Stimulated activated CD8-positive, alpha-beta memory T cell treated with anti-CD3 and anti-CD28 coated beads, Interleukin-12 subunit alpha, Interleukin-12 subunit beta, amount 100 ng/mL, for 1 hour (primary cell): Measurements from ENCODE around the gene MYOM3.

Experiments
- DNase-seq: peaks from one replicate; pipeline ENCODE4 v3.0.0-alpha.2; 2020; ENCODE audit warnings: low read depth

MYOM3 gene

GRCh38 chr1:24096009-24096738 is 15.8 kb downstream of the MYOM3 start:
- no peak for DNase-seq

DNA sequence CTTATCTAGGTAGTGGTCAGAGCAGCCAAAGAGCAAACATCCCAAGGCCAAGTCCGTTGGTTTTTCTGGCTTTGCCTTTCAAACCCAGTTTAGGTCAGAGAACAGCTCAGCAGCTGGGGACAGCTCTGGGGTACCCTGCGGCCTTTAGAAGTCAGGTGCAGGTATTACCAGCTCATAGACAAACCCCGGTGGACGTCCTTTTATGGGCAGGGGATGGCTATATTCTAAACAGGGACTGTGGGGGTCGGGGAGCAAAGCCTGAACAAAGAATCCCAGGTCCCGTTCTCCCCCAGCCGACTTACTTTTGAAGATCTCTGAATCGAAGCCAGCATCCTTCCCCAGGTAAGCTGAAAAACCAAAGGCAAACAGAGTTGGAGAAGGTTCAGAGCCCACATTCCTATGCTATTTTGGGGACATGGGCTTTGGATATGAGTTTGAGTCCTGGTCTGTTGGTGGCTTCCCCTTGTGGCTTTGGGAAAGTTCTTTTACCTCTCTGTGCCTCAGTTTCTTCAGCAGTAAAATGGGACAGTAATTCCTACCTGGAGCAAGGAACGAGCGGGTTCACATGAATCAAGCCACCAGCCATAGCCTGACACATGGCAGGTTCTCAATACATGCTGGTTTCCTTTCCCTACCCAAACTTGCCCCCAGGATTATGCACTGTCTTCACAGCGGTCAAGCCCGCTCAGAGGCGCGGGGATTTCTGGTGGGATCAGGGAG is 16.6 kb downstream of the MYOM3 start:
- DNase-seq = no peak

DNA sequence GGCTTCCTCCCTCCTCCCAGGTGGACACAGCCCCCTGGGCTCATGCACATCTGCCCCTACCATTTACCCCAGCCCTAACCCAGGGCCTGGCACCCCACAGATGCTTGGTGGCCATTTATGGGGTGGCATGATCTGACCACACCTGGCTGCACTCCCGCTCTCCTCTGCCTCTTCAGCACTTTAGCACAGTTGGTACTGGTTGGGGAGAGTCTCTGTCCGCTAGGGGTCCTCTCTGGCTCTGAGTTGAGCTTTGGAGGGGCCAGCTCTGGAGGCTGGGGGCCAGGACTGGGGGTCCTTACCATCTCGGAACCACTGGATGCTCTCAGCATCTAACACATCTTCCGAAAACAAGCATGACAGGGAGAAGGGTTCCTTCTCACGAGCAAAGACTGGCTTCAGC is 17.4 kb downstream of the MYOM3 start:
- DNase-seq = no peak

- DNase-seq = no peak
Measured at GRCh38 chr1:24093732-24094131, 18.2 kb downstream of the MYOM3 start.

GRCh38 chr1:24092979-24093378 is 19.0 kb downstream of the MYOM3 start:
- DNase-seq = no peak

DNA sequence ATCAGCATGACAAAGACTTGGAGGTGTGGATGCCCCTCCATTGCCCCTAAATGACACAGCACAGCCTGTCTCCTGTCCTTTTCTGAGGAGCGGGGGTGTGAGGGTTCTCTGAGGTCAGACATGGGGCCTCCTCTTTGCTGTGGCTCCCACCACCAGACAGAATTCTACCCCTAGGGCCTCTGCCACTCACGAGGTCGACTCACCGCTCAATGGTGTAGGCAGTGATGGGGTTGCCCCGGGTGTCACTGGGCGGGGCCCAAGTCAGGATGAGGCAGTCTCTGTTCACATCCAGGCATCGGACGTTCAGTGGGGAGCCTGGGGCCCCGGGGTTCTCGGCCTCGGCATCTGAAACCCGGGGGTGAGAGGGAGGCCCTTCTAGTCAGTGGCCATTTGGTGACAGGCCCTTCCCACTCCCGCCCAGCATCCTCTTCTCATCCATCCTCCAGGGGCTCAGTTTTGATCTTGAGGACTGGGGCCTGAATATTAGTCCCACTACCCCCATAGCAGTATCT is 19.9 kb downstream of the MYOM3 start:
- no peak for DNase-seq

GRCh38 chr1:24090736-24091135 is 21.2 kb downstream of the MYOM3 start:
- no peak for DNase-seq

GRCh38 chr1:24089743-24090555 is 22.0 kb downstream of the MYOM3 start:
- DNase-seq = no peak

DNA sequence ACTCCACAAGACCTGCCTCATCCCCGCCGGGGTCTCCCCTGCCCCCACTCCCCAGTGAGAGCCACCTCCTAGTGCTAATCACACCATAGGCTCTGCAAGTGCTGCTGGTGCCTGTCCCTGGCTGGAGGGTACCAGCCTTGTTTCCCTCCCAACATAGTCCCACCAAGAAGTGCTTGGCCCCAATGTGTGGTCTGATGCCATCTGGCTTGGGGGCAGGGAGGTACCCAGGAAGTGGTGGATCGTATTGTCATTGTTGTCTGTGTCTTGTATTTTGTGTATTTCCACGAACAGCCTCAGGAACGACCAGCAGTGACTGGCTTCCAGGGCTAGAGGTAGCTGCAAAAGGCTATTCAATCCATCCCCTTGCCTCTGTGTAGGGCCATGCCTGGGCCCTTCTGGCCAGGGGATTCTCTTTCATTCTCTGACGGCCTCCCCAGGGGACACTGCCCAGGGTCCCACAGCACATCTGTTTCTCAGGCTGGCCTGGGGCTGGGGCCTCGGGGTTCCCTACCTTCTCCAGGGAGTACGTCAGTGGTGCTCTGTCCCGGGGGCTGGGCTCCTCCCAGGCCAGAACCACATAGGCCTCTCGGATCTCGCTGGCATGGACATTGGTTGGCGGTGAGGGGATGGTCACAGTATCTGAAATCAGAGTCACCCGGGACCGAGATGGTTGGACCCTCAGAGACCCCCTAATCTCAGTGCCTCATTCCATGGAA is 22.8 kb downstream of the MYOM3 start:
- DNase-seq = no peak

GRCh38 chr1:24086466-24086865 is 25.5 kb downstream of the MYOM3 start:
- no peak for DNase-seq

DNA sequence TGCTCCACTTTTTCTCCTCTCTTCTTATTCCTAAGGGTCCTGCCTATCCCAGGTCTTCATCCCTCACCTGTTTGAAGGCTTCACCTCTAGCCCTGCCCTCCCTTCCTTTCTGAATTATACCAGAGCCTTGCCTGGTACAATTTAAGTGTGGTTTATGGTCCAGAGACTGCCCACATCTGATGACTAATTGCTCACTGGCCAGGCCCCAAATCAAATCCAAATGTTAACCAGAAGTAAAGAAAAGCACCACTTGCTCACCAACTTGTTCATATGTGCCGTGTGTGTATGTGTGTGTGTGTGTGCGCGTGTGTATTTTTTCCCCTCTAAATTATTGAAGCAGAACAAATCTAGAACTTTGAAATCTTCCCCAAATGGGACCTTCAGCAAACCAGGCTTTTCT is 26.4 kb downstream of the MYOM3 start:
- DNase-seq = no peak

DNA sequence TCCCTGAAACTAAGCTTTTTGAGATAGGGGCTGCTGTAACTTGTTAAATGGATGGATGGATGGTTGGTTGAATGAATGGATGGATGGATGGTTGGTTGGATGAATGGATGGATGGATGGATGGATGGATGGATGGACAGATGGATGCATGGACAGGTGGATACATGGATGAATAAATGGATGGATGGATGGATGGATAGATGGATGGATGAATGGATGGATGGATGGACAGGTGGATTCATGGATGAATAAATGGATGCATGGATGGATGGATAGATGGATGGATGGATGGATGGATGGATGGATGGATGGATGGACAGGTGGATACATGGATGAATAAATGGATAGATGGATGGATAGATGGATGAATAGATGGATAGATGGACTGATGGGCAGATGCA is 26.9 kb downstream of the MYOM3 start:
- no peak for DNase-seq

GRCh38 chr1:24084050-24084449 is 27.9 kb downstream of the MYOM3 start:
- no peak for DNase-seq

- no peak for DNase-seq
Measured at GRCh38 chr1:24082372-24082771, 29.6 kb downstream of the MYOM3 start.

DNA sequence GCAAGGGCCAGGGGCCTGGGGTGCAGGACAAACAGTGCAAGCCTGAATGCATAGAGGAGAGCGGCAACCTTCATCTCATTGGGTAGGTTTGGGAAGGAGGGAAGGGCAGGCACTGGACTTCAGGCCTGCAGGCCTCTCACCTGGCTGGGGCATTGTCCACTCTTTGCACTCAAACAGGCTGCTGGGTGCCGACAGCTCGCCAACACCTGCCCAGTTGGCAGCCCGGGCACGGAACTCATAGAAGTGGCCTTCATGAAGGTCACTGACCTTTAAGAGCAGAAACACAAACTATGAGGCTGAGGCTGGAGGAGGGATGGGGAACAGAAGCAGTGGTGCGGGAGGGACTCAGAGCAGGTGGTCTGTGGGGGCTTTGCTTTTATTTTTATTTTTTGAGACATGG is 30.7 kb downstream of the MYOM3 start:
- no peak for DNase-seq

DNA sequence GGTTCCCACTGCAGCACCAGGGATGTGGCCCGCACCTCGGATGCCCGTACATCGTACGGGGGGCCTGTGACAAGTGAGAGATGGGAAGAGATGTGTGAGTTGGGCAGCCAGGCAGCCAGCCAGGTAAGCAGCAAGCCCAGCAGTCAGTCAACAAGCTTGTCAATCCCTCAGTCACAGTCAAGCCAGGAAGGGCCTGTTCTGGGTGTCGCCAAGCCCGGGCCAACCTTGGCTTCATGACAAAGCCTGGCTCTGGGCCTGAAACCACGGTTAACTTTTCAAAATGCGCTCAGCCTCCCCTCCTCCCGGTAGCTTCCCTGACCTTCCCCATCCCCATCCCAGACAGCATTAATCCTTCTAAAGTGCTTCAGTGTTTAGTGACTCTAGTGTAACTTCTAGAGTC is 31.8 kb downstream of the MYOM3 start:
- DNase-seq = no peak

GRCh38 chr1:24077278-24077978 is 34.5 kb downstream of the MYOM3 start:
- no peak for DNase-seq

DNA sequence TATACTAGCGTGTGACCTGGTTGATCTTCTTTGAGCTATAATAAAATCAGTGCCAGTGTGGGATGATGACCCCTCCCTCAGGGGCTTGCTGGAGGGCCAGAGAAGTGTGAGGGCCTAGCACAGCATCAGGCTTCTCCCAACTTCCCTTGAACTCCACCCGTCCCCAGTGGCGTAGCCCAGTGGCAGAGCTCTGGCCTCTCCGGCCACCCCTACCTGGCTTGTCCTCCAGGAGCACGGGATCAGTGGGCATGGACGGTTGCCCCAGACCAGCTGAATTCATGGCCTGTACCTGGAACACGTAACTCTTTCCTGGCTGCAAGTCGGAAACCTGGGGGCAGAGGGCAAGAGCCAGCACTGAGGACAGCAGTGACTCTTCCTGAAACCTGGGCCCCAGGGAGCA is 36.0 kb downstream of the MYOM3 start:
- DNase-seq = no peak

DNA sequence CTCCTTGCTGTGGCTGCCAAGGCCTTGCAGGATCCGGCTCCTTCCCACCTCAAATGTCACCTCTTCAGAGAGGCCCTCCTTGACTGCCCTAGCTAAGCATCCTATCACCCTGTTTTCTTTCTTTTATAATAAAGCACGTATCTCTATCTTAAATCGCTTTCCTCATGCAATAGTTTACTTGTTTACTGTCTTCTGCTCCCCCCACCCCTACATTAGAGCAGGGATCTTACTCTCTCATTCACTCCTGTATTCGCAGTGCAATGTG is 36.4 kb downstream of the MYOM3 start:
- no peak for DNase-seq

DNA sequence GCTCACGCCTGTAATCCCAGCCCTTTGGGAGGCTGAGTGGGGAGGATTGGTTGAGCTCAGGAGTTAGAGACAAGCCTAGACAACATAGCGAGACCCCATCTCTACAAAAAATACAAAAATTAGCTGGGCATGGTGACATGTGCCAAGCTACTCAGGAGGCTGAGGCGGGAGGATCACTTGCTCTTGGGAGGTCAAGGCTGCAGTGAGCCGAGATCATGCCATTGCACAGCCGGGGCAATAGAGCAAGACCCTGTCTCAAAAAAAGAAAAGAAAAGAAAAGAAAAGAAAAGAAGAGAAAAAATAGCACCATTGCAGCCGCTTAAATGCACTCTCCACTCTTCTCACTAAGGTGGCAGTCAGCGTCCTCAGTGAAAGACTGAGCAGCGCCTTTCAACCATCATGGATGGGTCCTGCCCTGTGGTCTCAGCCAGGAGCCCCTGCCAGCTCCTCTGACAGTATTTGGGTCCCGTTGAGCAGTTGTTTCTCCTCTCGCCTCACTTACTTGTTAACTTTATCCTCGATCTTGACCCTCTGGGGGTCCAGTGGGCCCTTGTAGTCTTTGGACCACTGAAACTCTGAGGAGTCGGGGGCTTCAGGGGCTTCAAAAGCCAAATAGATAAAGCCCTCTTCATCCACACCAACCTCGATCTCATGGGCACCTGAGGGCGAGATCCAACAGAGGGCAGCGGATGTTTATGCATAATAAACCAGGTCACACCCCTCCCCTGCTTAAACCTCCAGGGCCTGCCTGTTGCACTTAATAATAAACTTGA is 36.9 kb downstream of the MYOM3 start:
- DNase-seq = no peak

- DNase-seq = no peak
Measured at GRCh38 chr1:24074196-24074595, 37.7 kb downstream of the MYOM3 start.
